GM20000 (cell line): ENCODE results near the gene NRG2.

Experiments
- DNase-seq: peaks from one replicate; pipeline ENCODE4 v3.0.0; 2012; ENCODE audit warnings: low spot score
- TF ChIP-seq, protein P1 (sequence below): IDR thresholded peaks from 2 replicates; pipeline ENCODE4 v1.5.1; 2012; ENCODE audit warnings: mild to moderate bottlenecking, control low read depth; ENCODE audit errors: extremely low read depth, missing control alignments

NRG2 gene

DNA sequence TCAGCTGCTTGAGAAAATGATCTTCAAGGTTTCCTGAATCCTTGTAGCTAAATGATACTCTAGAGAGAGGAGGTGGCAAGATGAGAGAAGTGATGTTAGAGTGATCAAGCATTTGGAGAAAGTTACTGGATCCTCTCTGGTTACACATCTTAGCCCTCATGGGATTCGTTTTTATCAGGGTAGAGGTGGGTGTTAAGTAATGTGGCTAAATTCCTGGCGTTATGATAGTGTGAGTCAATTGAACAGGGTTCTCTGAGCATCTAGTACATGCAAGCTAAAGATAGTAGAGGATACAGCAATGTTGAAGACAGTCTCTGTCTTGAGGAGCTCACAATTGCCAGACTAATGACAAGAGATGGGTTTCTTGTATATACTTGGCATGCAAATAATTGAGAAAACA, 123.8 kb downstream of the NRG2 start:
- DNase-seq, result no peak
- TF ChIP-seq, protein P1, sequence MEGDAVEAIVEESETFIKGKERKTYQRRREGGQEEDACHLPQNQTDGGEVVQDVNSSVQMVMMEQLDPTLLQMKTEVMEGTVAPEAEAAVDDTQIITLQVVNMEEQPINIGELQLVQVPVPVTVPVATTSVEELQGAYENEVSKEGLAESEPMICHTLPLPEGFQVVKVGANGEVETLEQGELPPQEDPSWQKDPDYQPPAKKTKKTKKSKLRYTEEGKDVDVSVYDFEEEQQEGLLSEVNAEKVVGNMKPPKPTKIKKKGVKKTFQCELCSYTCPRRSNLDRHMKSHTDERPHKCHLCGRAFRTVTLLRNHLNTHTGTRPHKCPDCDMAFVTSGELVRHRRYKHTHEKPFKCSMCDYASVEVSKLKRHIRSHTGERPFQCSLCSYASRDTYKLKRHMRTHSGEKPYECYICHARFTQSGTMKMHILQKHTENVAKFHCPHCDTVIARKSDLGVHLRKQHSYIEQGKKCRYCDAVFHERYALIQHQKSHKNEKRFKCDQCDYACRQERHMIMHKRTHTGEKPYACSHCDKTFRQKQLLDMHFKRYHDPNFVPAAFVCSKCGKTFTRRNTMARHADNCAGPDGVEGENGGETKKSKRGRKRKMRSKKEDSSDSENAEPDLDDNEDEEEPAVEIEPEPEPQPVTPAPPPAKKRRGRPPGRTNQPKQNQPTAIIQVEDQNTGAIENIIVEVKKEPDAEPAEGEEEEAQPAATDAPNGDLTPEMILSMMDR, result no peak

DNA sequence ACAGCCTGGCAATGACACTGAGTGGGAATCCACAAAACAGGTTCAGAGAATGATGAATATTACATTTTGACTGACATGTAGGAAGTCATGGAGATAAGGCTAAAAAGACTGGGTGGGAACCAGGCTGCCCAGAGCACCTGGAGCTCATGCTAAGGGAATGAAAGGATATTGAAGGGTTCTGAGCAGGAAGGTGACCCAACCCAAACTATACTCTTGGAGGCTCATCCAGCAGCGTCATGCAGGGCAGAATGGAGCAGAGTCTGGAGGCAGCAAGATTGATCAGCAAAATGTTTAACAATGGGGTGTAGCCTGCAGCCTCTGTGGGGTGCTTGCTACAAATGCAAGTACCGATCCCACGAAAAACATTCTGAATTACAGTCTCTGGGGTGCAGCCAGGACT, 127.3 kb downstream of the NRG2 start:
- TF ChIP-seq, protein P1, result no peak
- DNase-seq, result no peak

DNA sequence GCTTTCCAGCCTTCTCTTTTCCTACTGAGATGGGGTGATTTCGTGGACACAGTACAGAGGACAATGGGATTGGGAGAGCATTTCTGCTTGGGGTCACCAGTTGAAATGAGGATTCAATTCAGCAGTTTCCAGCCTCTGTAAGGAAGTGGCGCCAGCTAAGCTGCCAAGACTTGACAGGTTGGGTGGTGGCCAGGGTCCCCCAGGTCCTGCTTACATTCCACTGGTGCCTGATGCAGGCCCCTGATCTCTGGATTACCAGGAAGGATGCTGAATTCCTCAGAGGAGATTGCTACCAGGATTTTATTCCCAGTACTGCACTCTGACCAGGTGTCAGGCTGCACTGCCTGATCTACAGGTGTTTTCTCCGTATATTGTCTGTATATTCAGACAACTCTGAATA, 127.8 kb downstream of the NRG2 start:
- TF ChIP-seq, protein P1, result no peak
- no peak for DNase-seq

DNA sequence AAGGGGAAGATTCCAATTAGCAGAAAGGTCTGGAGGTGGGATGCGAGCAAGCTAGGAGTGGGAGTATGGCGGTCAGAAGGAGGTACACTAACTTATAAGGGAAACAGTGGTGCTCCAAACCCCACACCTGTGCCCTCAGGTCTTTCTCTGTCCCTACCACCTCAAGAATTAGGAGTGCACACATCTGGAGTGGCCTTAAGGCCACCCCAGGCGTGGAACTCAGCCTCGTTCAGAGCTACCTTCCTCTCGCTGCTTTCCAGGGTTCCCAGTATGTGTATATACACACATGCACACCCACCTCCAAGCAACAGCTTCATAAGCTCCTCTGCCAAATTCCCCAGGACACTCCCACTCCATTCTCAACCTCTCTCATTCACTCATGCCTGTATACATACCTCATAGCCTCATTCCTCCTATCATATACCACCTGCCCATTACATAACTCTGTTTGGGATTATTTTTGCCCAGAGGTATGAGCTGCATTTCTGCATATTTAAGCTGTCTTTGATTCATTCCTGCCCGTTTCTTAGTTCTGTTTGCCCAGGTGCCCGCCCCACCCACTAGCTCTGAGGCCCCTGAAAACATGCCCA, 128.8 kb downstream of the NRG2 start:
- no peak for DNase-seq
- TF ChIP-seq, protein P1, result no peak

DNA sequence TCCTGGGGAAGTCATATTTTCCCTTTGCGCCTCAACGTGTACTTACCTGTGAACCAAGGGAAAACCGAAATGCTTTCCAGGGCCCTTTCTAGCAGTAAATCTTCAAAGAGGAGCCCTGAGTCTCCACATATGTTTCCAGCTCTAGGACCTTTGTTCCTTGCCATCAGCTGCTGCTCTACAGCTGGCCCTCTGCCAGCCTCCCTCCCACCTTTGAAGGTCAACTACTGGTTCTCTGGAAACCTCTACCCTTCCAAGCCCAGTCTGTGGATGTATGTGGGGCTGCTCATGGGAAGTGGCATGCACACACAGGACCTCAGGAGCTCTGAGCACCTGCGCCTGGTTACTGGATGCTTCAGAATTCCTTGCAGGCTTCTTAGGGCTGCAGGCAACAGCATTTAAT, 130.3 kb downstream of the NRG2 start:
- DNase-seq, result no peak
- TF ChIP-seq, protein P1, result no peak

DNA sequence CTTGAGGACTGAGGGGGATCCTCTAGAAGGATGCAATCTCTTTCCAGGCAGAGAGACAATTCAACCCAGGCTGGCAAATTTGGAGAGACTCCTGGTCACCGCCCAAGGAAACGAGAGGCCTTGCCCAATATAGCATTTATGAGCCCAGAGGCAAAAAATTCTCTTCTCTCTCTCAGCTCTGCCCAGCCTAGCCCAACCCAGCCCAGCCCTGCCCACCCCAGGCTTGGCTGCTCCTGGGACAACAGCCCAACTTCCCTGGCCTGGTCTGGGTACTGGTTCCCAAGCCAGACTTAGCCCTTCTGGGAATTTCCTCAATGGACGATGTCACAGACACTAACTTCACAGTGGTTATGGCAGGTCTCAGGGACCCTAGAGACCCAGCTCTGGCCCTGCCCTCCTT, 130.9 kb downstream of the NRG2 start:
- no peak for DNase-seq
- TF ChIP-seq, protein P1, result no peak

DNA sequence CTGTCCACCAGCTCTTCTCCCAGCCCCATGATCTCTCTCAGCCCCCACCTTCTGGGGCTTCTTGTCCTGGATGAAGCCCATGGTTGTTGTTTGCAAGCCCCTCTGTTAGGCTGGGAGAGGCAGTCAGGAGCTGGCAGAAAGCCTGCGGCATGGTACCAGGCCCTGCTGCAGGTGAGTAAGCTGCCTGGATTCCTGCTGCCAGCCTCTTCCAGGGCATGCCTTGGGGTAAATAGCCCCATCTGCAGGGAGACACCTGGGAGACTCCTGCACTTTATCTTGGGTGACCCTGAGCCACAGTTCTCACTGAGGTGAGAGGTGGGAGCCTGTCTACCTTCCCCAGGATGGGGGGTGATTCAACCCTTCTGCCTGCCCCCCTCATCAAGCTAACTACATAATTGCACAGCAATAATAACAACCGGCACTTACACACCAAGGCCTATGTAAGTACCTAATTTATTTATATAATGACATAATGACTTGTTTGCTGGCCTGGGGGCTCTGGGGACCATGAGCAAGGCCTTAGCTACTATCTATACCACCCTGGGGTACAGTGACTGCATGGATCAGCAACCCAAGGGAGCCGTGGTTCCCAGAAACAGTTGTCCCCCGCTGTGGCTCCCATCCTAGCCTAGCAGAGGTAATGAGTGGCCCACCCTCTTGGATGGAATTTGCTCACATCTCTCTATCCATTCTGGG, 131.5 kb downstream of the NRG2 start:
- DNase-seq, result no peak
- TF ChIP-seq, protein P1, result no peak
